Measurements from ENCODE around the gene RGCC.
"Not testable (repeated sequence)": the region's sequence is repeated elsewhere in the genome, so short reads cannot be mapped to it uniquely, and the experiment has no call there.

RGCC gene

DNA sequence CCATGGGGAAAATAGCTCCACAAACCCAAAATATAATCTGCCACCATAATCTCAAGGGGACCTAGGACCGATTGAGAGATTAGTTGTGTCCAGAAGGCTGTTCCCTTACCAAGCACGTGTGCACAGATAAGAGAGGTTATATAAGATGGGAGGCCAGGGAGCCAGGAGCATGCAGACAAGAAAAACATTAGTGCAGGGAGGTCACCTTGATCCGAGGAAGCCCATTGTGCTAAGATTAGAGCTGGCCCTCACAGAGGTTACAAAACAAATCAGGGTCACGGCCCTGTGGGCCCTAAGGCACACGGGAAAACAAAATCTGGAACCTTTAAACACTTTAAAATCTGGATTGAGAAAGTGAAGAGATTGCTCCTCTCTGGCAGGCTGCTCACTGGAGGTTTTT, 37.7 kb downstream of the RGCC start:
- no peaks in the 10 kb centered on the region for H3K4me1 ChIP-seq (ENCODE audit: control insufficient read depth, insufficient read depth, low read length)
- no peak overlapping the region for H3K4me3 ChIP-seq (ENCODE audit: low read depth, low read length)
- H3K36me3 ChIP-seq (ENCODE audit: control insufficient read depth, insufficient read depth, low read length) = no peaks in the 10 kb centered on the region
- H3K27me3 ChIP-seq (ENCODE audit: control insufficient read depth, insufficient read depth, low read length) = no peaks in the 10 kb centered on the region
- H3K9ac ChIP-seq (ENCODE audit: low read depth, low read length) = no peak overlapping the region
- no peaks in the 10 kb centered on the region for H3K9me3 ChIP-seq (ENCODE audit: control insufficient read depth, insufficient read depth, low read length)

- Histone ChIP-seq H3K4me1 (ENCODE audit: control insufficient read depth, insufficient read depth, low read length) (no peaks in the 10 kb centered on the region), H3K27me3 (ENCODE audit: control insufficient read depth, insufficient read depth, low read length) (no peaks in the 10 kb centered on the region), H3K4me3 (ENCODE audit: low read depth, low read length) (no peak overlapping the region), H3K9ac (ENCODE audit: low read depth, low read length) (no peak overlapping the region), H3K36me3 (ENCODE audit: control insufficient read depth, insufficient read depth, low read length) (no peaks in the 10 kb centered on the region), H3K9me3 (ENCODE audit: control insufficient read depth, insufficient read depth, low read length) (no peaks in the 10 kb centered on the region)
Observed at GRCh38 chr13:41496420-41497234, 39.3 kb downstream of the RGCC start.

- no peaks in the 10 kb centered on the region for H3K27me3 ChIP-seq (ENCODE audit: control insufficient read depth, insufficient read depth, low read length)
- no peak overlapping the region for H3K9ac ChIP-seq (ENCODE audit: low read depth, low read length)
- H3K9me3 ChIP-seq (ENCODE audit: control insufficient read depth, insufficient read depth, low read length) = no peaks in the 10 kb centered on the region
- no peaks in the 10 kb centered on the region for H3K4me1 ChIP-seq (ENCODE audit: control insufficient read depth, insufficient read depth, low read length)
- H3K4me3 ChIP-seq (ENCODE audit: low read depth, low read length) = no peak overlapping the region
- H3K36me3 ChIP-seq (ENCODE audit: control insufficient read depth, insufficient read depth, low read length) = no peaks in the 10 kb centered on the region
Observed at GRCh38 chr13:41497436-41497835, 40.1 kb downstream of the RGCC start.

DNA sequence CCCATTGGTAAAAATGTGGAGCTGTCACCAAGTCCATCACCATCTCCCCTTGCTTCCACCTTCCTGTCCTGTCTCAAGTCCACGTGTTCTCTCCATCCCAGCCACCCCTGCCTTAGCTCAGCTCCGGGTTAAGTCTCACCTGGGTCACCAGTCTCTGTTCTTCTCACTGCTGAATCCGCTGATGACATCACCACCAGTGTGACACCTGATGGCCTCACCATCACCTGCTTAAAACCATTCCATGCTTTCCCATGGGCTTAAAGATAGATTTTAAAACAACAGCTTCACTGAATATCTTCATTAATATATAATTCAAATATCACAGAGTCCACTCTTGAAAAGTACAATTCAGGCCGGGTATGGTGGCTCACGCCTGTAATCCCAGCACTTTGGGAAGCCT, 42.1 kb downstream of the RGCC start:
- no peaks in the 10 kb centered on the region for H3K4me1 ChIP-seq (ENCODE audit: control insufficient read depth, insufficient read depth, low read length)
- H3K9me3 ChIP-seq (ENCODE audit: control insufficient read depth, insufficient read depth, low read length) = no peaks in the 10 kb centered on the region
- H3K4me3 ChIP-seq (ENCODE audit: low read depth, low read length) = no peak overlapping the region

GRCh38 chr13:41500511-41500910, 43.2 kb downstream of the RGCC start:
- no peaks in the 10 kb centered on the region for H3K4me1 ChIP-seq (ENCODE audit: control insufficient read depth, insufficient read depth, low read length)
- no peaks in the 10 kb centered on the region for H3K36me3 ChIP-seq (ENCODE audit: control insufficient read depth, insufficient read depth, low read length)
- H3K27me3 ChIP-seq (ENCODE audit: control insufficient read depth, insufficient read depth, low read length) = no peaks in the 10 kb centered on the region
- H3K9me3 ChIP-seq (ENCODE audit: control insufficient read depth, insufficient read depth, low read length) = no peaks in the 10 kb centered on the region
- no peak overlapping the region for H3K4me3 ChIP-seq (ENCODE audit: low read depth, low read length)
- no peak overlapping the region for H3K9ac ChIP-seq (ENCODE audit: low read depth, low read length)

More for the DNA sequence above, 42.1 kb downstream of the RGCC start:
- Histone ChIP-seq H3K27me3 (ENCODE audit: control insufficient read depth, insufficient read depth, low read length) (no peaks in the 10 kb centered on the region), H3K36me3 (ENCODE audit: control insufficient read depth, insufficient read depth, low read length) (no peaks in the 10 kb centered on the region), H3K9ac (ENCODE audit: low read depth, low read length) (no peak overlapping the region)

- no peak overlapping the region for H3K9ac ChIP-seq (ENCODE audit: low read depth, low read length)
- no peaks in the 10 kb centered on the region for H3K9me3 ChIP-seq (ENCODE audit: control insufficient read depth, insufficient read depth, low read length)
- H3K4me3 ChIP-seq (ENCODE audit: low read depth, low read length) = no peak overlapping the region
- no peaks in the 10 kb centered on the region for H3K4me1 ChIP-seq (ENCODE audit: control insufficient read depth, insufficient read depth, low read length)
- H3K27me3 ChIP-seq (ENCODE audit: control insufficient read depth, insufficient read depth, low read length) = no peaks in the 10 kb centered on the region
- H3K36me3 ChIP-seq (ENCODE audit: control insufficient read depth, insufficient read depth, low read length) = no peaks in the 10 kb centered on the region
Observed at GRCh38 chr13:41501281-41501680, 43.9 kb downstream of the RGCC start.

DNA sequence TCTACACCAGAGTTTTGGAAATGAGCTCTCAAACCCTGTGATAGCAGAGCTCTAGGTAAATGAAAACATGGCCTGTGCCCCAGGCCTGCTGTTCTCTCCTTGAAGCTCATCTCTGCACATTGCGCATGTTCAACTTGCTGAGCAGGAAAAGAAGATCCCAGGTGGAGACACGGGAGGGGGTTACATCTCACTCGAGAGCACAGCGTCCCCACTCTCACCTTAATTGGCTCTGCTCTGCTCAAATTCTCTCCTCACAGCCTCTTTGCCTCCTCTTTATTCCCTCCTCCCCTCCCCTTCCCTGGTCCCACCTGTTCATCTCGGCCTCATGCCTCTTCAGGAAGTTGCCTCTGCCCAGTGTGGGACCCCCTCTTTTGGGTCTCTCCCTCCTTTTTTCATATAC, 44.7 kb downstream of the RGCC start:
- no peaks in the 10 kb centered on the region for H3K4me1 ChIP-seq (ENCODE audit: control insufficient read depth, insufficient read depth, low read length)
- no peaks in the 10 kb centered on the region for H3K27me3 ChIP-seq (ENCODE audit: control insufficient read depth, insufficient read depth, low read length)
- H3K9me3 ChIP-seq (ENCODE audit: control insufficient read depth, insufficient read depth, low read length) = no peaks in the 10 kb centered on the region
- H3K36me3 ChIP-seq (ENCODE audit: control insufficient read depth, insufficient read depth, low read length) = no peaks in the 10 kb centered on the region
- no peak overlapping the region for H3K4me3 ChIP-seq (ENCODE audit: low read depth, low read length)
- no peak overlapping the region for H3K9ac ChIP-seq (ENCODE audit: low read depth, low read length)

GRCh38 chr13:41502673-41503072, 45.3 kb downstream of the RGCC start:
- no peaks in the 10 kb centered on the region for H3K36me3 ChIP-seq (ENCODE audit: control insufficient read depth, insufficient read depth, low read length)
- no peaks in the 10 kb centered on the region for H3K27me3 ChIP-seq (ENCODE audit: control insufficient read depth, insufficient read depth, low read length)
- no peaks in the 10 kb centered on the region for H3K4me1 ChIP-seq (ENCODE audit: control insufficient read depth, insufficient read depth, low read length)
- H3K9ac ChIP-seq (ENCODE audit: low read depth, low read length) = no peak overlapping the region
- H3K9me3 ChIP-seq (ENCODE audit: control insufficient read depth, insufficient read depth, low read length) = no peaks in the 10 kb centered on the region
- no peak overlapping the region for H3K4me3 ChIP-seq (ENCODE audit: low read depth, low read length)

DNA sequence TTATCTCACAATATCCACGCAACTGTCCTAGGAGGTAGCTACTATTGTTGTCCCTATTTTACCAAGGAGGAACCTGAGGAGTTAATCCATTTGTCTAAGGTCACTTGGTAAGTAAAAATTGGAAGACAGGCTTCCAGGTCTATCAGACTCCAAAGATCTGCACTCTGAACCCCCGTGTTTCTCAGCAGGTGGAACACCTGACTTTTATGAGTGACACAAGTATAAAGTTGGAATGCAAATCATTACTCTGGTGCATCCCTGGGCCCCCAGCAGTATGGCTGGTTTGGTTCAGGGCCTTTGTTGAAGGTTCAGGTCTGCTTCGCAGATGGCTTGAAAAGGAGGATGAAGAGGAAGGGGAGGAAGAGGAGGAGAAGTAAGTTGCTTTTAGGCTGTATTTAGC, 46.0 kb downstream of the RGCC start:
- H3K4me1 ChIP-seq (ENCODE audit: control insufficient read depth, insufficient read depth, low read length) = no peaks in the 10 kb centered on the region
- no peaks in the 10 kb centered on the region for H3K36me3 ChIP-seq (ENCODE audit: control insufficient read depth, insufficient read depth, low read length)
- H3K9me3 ChIP-seq (ENCODE audit: control insufficient read depth, insufficient read depth, low read length) = no peaks in the 10 kb centered on the region
- H3K9ac ChIP-seq (ENCODE audit: low read depth, low read length) = no peak overlapping the region
- no peaks in the 10 kb centered on the region for H3K27me3 ChIP-seq (ENCODE audit: control insufficient read depth, insufficient read depth, low read length)
- no peak overlapping the region for H3K4me3 ChIP-seq (ENCODE audit: low read depth, low read length)

DNA sequence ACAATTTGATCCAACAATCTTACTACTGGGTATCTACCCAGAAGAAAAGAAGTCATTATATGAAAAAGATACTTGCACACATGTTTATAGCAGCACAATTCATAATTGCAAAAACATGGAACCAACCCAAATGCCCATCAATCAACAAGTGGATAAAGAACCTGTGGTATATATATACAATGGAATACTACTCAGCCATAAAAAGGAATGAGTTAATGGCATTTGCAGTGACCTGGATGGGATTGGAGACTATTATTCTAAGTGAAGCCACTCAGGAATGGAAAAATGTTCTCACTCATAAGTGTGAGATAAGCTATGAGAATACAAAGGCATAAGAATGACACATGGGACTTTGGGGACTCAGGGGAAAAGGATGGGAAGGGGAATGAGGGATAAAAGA, 47.3 kb downstream of the RGCC start:
- not testable (repeated sequence) for H3K9ac ChIP-seq (ENCODE audit: low read depth, low read length); H3K36me3 ChIP-seq (ENCODE audit: control insufficient read depth, insufficient read depth, low read length); H3K4me3 ChIP-seq (ENCODE audit: low read depth, low read length); H3K27me3 ChIP-seq (ENCODE audit: control insufficient read depth, insufficient read depth, low read length); H3K9me3 ChIP-seq (ENCODE audit: control insufficient read depth, insufficient read depth, low read length); H3K4me1 ChIP-seq (ENCODE audit: control insufficient read depth, insufficient read depth, low read length)

- Histone ChIP-seq H3K4me1 (ENCODE audit: control insufficient read depth, insufficient read depth, low read length) (no peaks in the 10 kb centered on the region), H3K36me3 (ENCODE audit: control insufficient read depth, insufficient read depth, low read length) (no peaks in the 10 kb centered on the region), H3K27me3 (ENCODE audit: control insufficient read depth, insufficient read depth, low read length) (no peaks in the 10 kb centered on the region), H3K4me3 (ENCODE audit: low read depth, low read length) (no peak overlapping the region), H3K9me3 (ENCODE audit: control insufficient read depth, insufficient read depth, low read length) (no peaks in the 10 kb centered on the region), H3K9ac (ENCODE audit: low read depth, low read length) (no peak overlapping the region)
Observed at GRCh38 chr13:41505209-41505835, 48.0 kb downstream of the RGCC start.

GRCh38 chr13:41506312-41506711, 49.0 kb downstream of the RGCC start:
- no peaks in the 10 kb centered on the region for H3K4me1 ChIP-seq (ENCODE audit: control insufficient read depth, insufficient read depth, low read length)
- no peak overlapping the region for H3K4me3 ChIP-seq (ENCODE audit: low read depth, low read length)
- no peak overlapping the region for H3K9ac ChIP-seq (ENCODE audit: low read depth, low read length)
- no peaks in the 10 kb centered on the region for H3K36me3 ChIP-seq (ENCODE audit: control insufficient read depth, insufficient read depth, low read length)
- no peaks in the 10 kb centered on the region for H3K9me3 ChIP-seq (ENCODE audit: control insufficient read depth, insufficient read depth, low read length)
- H3K27me3 ChIP-seq (ENCODE audit: control insufficient read depth, insufficient read depth, low read length) = no peaks in the 10 kb centered on the region
